Endothelial cell of hepatic sinusoid (primary cell): ENCODE measurements around the gene SLC17A6.

Source experiments
- in situ Hi-C: cut with HindIII; loops from 2 replicates; pipeline ENCODE4 v1.10.0; 2017; ENCODE audit warnings: low sequenced_read_pairs

SLC17A6 gene

GRCh38 chr11:22389526-22390282, 51.5 kb downstream of the SLC17A6 start:
- in situ Hi-C loops, result no loop called here

- in situ Hi-C loops, result no loop called here
Observed at GRCh38 chr11:22390283-22390655, 52.1 kb downstream of the SLC17A6 start.

GRCh38 chr11:22392561-22392960, 54.4 kb downstream of the SLC17A6 start:
- in situ Hi-C loops, result no loop called here

GRCh38 chr11:22405377-22405776, 67.2 kb downstream of the SLC17A6 start:
- in situ Hi-C loops, result no loop called here

GRCh38 chr11:22407267-22407666, 69.1 kb downstream of the SLC17A6 start:
- in situ Hi-C loops, result no loop called here

GRCh38 chr11:22407921-22408320, 69.7 kb downstream of the SLC17A6 start:
- in situ Hi-C loops, result no loop called here

GRCh38 chr11:22415476-22415875, 77.3 kb downstream of the SLC17A6 start:
- in situ Hi-C loops, result no loop called here

GRCh38 chr11:22416462-22416861, 78.3 kb downstream of the SLC17A6 start:
- in situ Hi-C loops, result no loop called here

GRCh38 chr11:22426915-22427314, 88.7 kb downstream of the SLC17A6 start:
- in situ Hi-C loops, result no loop called here
